ENCODE results near the gene LSAMP.

Gene LSAMP

GRCh38 chr3:116155841-116156240, 289.4 kb downstream of the LSAMP start:
- DNase-seq = no peak

GRCh38 chr3:116154389-116154788, 290.9 kb downstream of the LSAMP start:
- no peak for DNase-seq

- no peak for DNase-seq
Measured at GRCh38 chr3:116153174-116153573, 292.1 kb downstream of the LSAMP start.

- no peak for DNase-seq
Measured at GRCh38 chr3:116150655-116151167, 294.6 kb downstream of the LSAMP start.

GRCh38 chr3:116148881-116149851, 296.1 kb downstream of the LSAMP start:
- no peak for DNase-seq

- DNase-seq = no peak
Measured at GRCh38 chr3:116145613-116146012, 299.7 kb downstream of the LSAMP start.

GRCh38 chr3:116141724-116142123, 303.6 kb downstream of the LSAMP start:
- no peak for DNase-seq

GRCh38 chr3:116140100-116140689, 305.1 kb downstream of the LSAMP start:
- no peak for DNase-seq

GRCh38 chr3:116139641-116140040, 305.6 kb downstream of the LSAMP start:
- DNase-seq = no peak

- no peak for DNase-seq
Measured at GRCh38 chr3:116135457-116136085, 309.7 kb downstream of the LSAMP start.

GRCh38 chr3:116129187-116129946, 315.9 kb downstream of the LSAMP start:
- DNase-seq = no peak

GRCh38 chr3:116127464-116127863, 317.8 kb downstream of the LSAMP start:
- DNase-seq = no peak

- DNase-seq = no peak
Measured at GRCh38 chr3:116124166-116124565, 321.1 kb downstream of the LSAMP start.

GRCh38 chr3:116118475-116119169, 326.7 kb downstream of the LSAMP start:
- DNase-seq = no peak

- DNase-seq = no peak
Measured at GRCh38 chr3:116114586-116114985, 330.7 kb downstream of the LSAMP start.

GRCh38 chr3:116112696-116113095, 332.6 kb downstream of the LSAMP start:
- no peak for DNase-seq

GRCh38 chr3:116111765-116112164, 333.5 kb downstream of the LSAMP start:
- DNase-seq = no peak

GRCh38 chr3:116103868-116104530, 341.3 kb downstream of the LSAMP start:
- no peak for DNase-seq

GRCh38 chr3:116102037-116102436, 343.2 kb downstream of the LSAMP start:
- DNase-seq = no peak

GRCh38 chr3:116097226-116097625, 348.1 kb downstream of the LSAMP start:
- no peak for DNase-seq

GRCh38 chr3:116096631-116097030, 348.7 kb downstream of the LSAMP start:
- no peak for DNase-seq

- no peak for DNase-seq
Measured at GRCh38 chr3:116093374-116093773, 351.9 kb downstream of the LSAMP start.
